Gastroesophageal sphincter (tissue), 3 donors: ENCODE data around the gene RAB5IF.
"Not testable (repeated sequence)": the region's sequence is repeated elsewhere in the genome, so short reads cannot be mapped to it uniquely, and the experiment has no call there.

Source experiments
- CTCF ChIP-seq, 4 experiments: fragments of 200-600 bp in 2 of 4; fragments of 450-650 bp in 2 of 4; sonication (generic) in 1 of 4; IDR thresholded peaks; one replicate each; pipeline ENCODE4 v1.5.1; 2017 to 2019; ENCODE audit warnings: antibody characterized with exemption in 4 of 4, mild to moderate bottlenecking in 2 of 4, moderate library complexity in 2 of 4
- POLR2A ChIP-seq, 2 donors: fragments of 450-650 bp; IDR thresholded peaks; one replicate each; pipeline ENCODE4 v1.6.1; 2017; ENCODE audit warnings: antibody characterized with exemption in 2 of 2, mild to moderate bottlenecking in 2 of 2, moderate library complexity in 1 of 2

- not testable (repeated sequence) for TF ChIP-seq CTCF, POLR2A (IDR thresholded peaks at IDR 0.05)
Measured at GRCh38 chr20:36564078-36564725, 41.4 kb upstream of the RAB5IF start.
